ENCODE data around the gene ZNF777. TPM values are rescaled to one million over a fixed set of nuclear protein-coding genes. Genes with fewer than 3 reads are reported as not detected.
"Not testable (repeated sequence)": the region's sequence is repeated elsewhere in the genome, so short reads cannot be mapped to it uniquely, and the experiment has no call there.

ZNF777 gene
- total RNA-seq, 1 experiment from 2014 or later, result 17.4 TPM

DNA sequence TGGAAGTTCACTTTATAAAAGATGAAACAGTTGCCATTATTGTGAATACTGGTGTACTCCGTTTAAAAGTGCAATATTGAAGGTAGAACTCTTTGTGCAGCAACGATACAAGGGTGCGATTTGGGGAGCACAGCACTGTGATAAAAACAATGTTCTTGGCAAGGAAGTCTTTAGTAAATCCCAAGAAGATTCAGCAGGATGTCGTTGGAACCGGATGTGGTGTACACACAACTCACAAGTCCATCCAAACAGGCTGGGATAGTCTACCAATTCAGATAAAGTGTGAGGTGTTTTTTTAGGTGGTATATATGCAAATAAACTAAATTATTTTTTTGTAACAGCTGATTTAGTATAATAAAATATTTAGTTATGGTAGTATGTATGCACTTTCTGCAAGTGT lies 46.7 kb downstream of the ZNF777 start:
- no peaks in the 10 kb centered on the region for H3K27me3 ChIP-seq (ENCODE audit: control insufficient read depth, insufficient read depth, low read length)
- in situ Hi-C loops (cut with HindIII; ENCODE audit: low pct_unique_long_range_greater_than_20kb, low sequenced_read_pairs) (no loop called here), intact Hi-C loops (cut with micrococcal nuclease; ENCODE audit: unreplicated experiment) (no loop called here)
- BruUV-seq (replicated peaks), result no TSS peak
- no peaks in the 10 kb centered on the region for H3K36me3 ChIP-seq (ENCODE audit: control insufficient read depth, insufficient read depth, low read length)
- ATAC-seq (no peak), DNase-seq (ENCODE audit: low read depth, low spot score) (no peak)
- no peaks in the 10 kb centered on the region for H3K9me3 ChIP-seq (ENCODE audit: control insufficient read depth, insufficient read depth, low read depth, low read length)
- ChIA-PET CTCF (no interaction called here), POLR2A (interaction anchor here (0.6 kb wide), 1 partner anchor 205 kb away, joined by 5 read pairs; no protein-coding TSS in a partner anchor)
- H3K27ac ChIP-seq (ENCODE audit: low read length), result no peak overlapping the region
- TF ChIP-seq TCF7L2 (IDR thresholded peaks at IDR 0.05; ENCODE audit: low read depth, low read length), result no peak
- TF ChIP-seq POLR2AphosphoS5 (IDR thresholded peaks at IDR 0.05; ENCODE audit: low read depth, low read length), result no peak
- TF ChIP-seq SIN3A (IDR thresholded peaks at IDR 0.05; ENCODE audit: borderline replicate concordance, insufficient read depth, low read depth, low read length), result no peak
- no peak for TF ChIP-seq REST (IDR thresholded peaks at IDR 0.05; ENCODE audit: insufficient read depth in 1 of 2, low read depth in 2 of 2, low read length in 1 of 2)
- TF ChIP-seq, protein P1, sequence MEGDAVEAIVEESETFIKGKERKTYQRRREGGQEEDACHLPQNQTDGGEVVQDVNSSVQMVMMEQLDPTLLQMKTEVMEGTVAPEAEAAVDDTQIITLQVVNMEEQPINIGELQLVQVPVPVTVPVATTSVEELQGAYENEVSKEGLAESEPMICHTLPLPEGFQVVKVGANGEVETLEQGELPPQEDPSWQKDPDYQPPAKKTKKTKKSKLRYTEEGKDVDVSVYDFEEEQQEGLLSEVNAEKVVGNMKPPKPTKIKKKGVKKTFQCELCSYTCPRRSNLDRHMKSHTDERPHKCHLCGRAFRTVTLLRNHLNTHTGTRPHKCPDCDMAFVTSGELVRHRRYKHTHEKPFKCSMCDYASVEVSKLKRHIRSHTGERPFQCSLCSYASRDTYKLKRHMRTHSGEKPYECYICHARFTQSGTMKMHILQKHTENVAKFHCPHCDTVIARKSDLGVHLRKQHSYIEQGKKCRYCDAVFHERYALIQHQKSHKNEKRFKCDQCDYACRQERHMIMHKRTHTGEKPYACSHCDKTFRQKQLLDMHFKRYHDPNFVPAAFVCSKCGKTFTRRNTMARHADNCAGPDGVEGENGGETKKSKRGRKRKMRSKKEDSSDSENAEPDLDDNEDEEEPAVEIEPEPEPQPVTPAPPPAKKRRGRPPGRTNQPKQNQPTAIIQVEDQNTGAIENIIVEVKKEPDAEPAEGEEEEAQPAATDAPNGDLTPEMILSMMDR (IDR thresholded peaks at IDR 0.05), result no peak
- H3K4me3 ChIP-seq (ENCODE audit: low read depth in 2 of 2, low read length in 2 of 2), result no peak overlapping the region
- H3K4me1 ChIP-seq (ENCODE audit: control insufficient read depth, insufficient read depth, low read length), result no peaks in the 10 kb centered on the region

- CTCF ChIA-PET; DNase-seq (ENCODE audit: low read depth, low spot score); H3K4me1 ChIP-seq (ENCODE audit: control insufficient read depth, insufficient read depth, low read length); H3K4me3 ChIP-seq (ENCODE audit: low read depth in 2 of 2, low read length in 2 of 2); in situ Hi-C loops (cut with HindIII; ENCODE audit: low pct_unique_long_range_greater_than_20kb, low sequenced_read_pairs); H3K27me3 ChIP-seq (ENCODE audit: control insufficient read depth, insufficient read depth, low read length); H3K27ac ChIP-seq (ENCODE audit: low read length); ATAC-seq; H3K9me3 ChIP-seq (ENCODE audit: control insufficient read depth, insufficient read depth, low read depth, low read length); BruUV-seq (replicated peaks); H3K36me3 ChIP-seq (ENCODE audit: control insufficient read depth, insufficient read depth, low read length); intact Hi-C loops (cut with micrococcal nuclease; ENCODE audit: unreplicated experiment); POLR2A ChIA-PET: not testable (repeated sequence)
Measured at GRCh38 chr7:149413083-149413482, 47.8 kb downstream of the ZNF777 start.

DNA sequence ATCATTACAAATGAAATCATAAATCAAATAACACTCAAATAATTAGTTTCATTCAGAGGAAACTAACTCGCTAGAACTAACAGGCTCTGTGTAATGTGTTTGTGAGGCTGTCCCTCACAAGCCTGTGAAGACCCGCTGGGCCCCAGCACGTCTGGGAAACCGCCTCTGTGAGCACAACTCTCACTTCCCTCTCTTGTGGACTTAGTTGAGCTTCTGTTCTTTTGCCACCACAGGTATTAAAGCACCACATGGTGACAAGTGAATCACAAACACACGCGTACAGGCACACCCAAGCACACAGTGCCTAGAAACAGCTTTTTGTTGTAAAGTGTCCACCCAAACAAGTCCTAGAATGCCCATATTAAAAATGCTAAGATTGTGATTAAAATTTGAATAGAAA lies 51.0 kb downstream of the ZNF777 start:
- ATAC-seq, result no peak
- intact Hi-C loops (cut with micrococcal nuclease; ENCODE audit: unreplicated experiment), result no loop called here

More for the DNA sequence above, 51.0 kb downstream of the ZNF777 start:
- Histone ChIP-seq H3K9me3 (ENCODE audit: control insufficient read depth, insufficient read depth, low read depth, low read length) (no peaks in the 10 kb centered on the region), H3K4me1 (ENCODE audit: control insufficient read depth, insufficient read depth, low read length) (no peaks in the 10 kb centered on the region), H3K27ac (ENCODE audit: low read length) (no peak overlapping the region), H3K36me3 (ENCODE audit: control insufficient read depth, insufficient read depth, low read length) (no peaks in the 10 kb centered on the region), H3K4me3 (ENCODE audit: low read depth in 2 of 2, low read length in 2 of 2) (no peak overlapping the region), H3K27me3 (ENCODE audit: control insufficient read depth, insufficient read depth, low read length) (no peaks in the 10 kb centered on the region)
- ChIA-PET CTCF (no interaction called here), POLR2A (no interaction called here)
- no peak for DNase-seq (ENCODE audit: low read depth, low spot score)
- no TSS peak for BruUV-seq (replicated peaks)
- no peak for TF ChIP-seq POLR2AphosphoS5 (IDR thresholded peaks at IDR 0.05; ENCODE audit: low read depth, low read length)
- no peak for TF ChIP-seq SIN3A (IDR thresholded peaks at IDR 0.05; ENCODE audit: borderline replicate concordance, insufficient read depth, low read depth, low read length)
- no peak for TF ChIP-seq TCF7L2 (IDR thresholded peaks at IDR 0.05; ENCODE audit: low read depth, low read length)
- TF ChIP-seq, protein P1 (IDR thresholded peaks at IDR 0.05), result no peak
- no peak for TF ChIP-seq REST (IDR thresholded peaks at IDR 0.05; ENCODE audit: insufficient read depth in 1 of 2, low read depth in 2 of 2, low read length in 1 of 2)
- in situ Hi-C loops (cut with HindIII; ENCODE audit: low pct_unique_long_range_greater_than_20kb, low sequenced_read_pairs), result no loop called here

Data from Panc1 (cell line).